Measurements from ENCODE around the gene TMEM8B.

Gene TMEM8B

DNA sequence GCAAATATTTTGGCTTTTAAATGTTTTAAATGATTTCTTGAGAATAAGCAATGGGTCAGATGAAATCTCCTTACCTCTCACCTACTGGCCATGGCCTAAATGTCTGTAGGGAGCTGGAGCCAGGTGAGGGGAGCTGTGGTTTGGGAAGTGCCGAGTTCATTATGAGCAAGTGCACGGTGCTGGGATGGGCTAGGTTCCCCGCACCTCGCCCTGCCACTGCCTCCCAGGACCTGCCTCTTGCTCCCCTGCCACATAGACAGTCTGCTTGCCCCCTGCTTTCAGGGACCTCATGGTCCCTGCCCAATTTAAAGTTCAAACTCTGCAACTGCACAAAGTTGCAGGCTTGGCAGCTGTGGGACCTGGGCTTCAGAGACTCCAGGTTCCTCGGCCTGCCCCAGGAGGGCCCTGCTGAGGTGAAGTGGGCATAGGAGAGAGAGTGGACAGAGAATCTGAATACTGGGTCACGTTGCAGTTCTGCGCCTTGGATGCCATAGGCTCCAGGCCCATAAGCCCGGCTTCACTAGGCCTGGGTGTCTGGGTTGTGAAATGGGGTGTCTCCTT, 35.7 kb downstream of the TMEM8B start:
- no peak overlapping the region for H3K4me3 ChIP-seq (ENCODE audit: low read depth, low read length)
- DNase-seq (ENCODE audit: low read depth), result no peak
- TF ChIP-seq, protein P1, sequence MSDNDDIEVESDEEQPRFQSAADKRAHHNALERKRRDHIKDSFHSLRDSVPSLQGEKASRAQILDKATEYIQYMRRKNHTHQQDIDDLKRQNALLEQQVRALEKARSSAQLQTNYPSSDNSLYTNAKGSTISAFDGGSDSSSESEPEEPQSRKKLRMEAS (IDR thresholded peaks at IDR 0.05; ENCODE audit: low read depth, low read length), result no peak
- TF ChIP-seq, protein P2, sequence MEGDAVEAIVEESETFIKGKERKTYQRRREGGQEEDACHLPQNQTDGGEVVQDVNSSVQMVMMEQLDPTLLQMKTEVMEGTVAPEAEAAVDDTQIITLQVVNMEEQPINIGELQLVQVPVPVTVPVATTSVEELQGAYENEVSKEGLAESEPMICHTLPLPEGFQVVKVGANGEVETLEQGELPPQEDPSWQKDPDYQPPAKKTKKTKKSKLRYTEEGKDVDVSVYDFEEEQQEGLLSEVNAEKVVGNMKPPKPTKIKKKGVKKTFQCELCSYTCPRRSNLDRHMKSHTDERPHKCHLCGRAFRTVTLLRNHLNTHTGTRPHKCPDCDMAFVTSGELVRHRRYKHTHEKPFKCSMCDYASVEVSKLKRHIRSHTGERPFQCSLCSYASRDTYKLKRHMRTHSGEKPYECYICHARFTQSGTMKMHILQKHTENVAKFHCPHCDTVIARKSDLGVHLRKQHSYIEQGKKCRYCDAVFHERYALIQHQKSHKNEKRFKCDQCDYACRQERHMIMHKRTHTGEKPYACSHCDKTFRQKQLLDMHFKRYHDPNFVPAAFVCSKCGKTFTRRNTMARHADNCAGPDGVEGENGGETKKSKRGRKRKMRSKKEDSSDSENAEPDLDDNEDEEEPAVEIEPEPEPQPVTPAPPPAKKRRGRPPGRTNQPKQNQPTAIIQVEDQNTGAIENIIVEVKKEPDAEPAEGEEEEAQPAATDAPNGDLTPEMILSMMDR (IDR thresholded peaks at IDR 0.05; ENCODE audit: low read depth, low read length), result no peak
- TF ChIP-seq MYC (IDR thresholded peaks at IDR 0.05; ENCODE audit: low read depth, low read length), result no peak
- no peak for TF ChIP-seq POLR2A (IDR thresholded peaks at IDR 0.05; ENCODE audit: extremely low read depth, insufficient read length)

DNA sequence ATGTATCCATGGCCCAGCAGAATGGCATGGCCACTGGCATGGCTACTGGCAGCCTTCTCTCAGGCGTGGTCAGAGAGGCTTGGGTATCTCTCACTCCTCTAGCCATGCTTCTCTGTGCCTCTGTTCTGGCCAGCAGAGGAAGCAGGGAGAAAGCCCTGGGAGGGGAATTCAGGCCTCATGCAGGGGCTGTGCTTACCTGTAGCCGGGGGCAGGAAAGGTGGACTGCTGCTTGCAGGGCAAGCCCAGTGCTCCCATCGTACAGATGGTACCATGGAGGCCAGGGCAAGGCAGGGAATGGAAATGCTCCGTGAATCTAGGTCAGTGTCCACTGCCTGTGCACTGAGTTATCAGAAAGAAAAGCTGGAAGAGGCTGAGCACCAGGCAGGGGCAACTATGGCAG, 38.5 kb downstream of the TMEM8B start:
- DNase-seq (ENCODE audit: low read depth), result no peak
- no peak overlapping the region for H3K4me3 ChIP-seq (ENCODE audit: low read depth, low read length)
- TF ChIP-seq, protein P1 (IDR thresholded peaks at IDR 0.05; ENCODE audit: low read depth, low read length), result no peak
- TF ChIP-seq, protein P2 (IDR thresholded peaks at IDR 0.05; ENCODE audit: low read depth, low read length), result no peak
- no peak for TF ChIP-seq MYC (IDR thresholded peaks at IDR 0.05; ENCODE audit: low read depth, low read length)
- no peak for TF ChIP-seq POLR2A (IDR thresholded peaks at IDR 0.05; ENCODE audit: extremely low read depth, insufficient read length)

DNA sequence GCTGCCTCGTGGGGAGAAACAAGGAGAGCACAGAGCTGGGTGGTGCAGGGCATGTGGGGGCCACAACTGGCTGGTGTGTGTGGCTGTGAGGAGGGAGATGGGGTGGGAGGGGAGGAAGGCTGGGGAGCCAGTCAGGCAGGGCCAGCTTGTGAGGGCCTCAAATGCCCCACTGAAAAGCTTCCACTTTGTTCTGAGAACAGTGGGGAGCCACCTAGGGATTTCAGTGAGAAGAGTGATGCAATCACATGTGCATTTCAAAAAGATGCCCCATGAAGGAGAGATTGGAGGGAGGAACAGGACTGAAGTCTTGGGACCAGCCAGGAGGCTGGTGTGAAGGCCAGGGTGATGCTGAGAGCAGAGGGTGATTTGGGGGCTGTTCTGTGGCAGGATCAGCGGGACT, 39.9 kb downstream of the TMEM8B start:
- H3K4me3 ChIP-seq (ENCODE audit: low read depth, low read length), result no peak overlapping the region
- TF ChIP-seq, protein P1 (IDR thresholded peaks at IDR 0.05; ENCODE audit: low read depth, low read length), result no peak
- TF ChIP-seq MYC (IDR thresholded peaks at IDR 0.05; ENCODE audit: low read depth, low read length), result no peak
- no peak for TF ChIP-seq POLR2A (IDR thresholded peaks at IDR 0.05; ENCODE audit: extremely low read depth, insufficient read length)
- TF ChIP-seq, protein P2 (IDR thresholded peaks at IDR 0.05; ENCODE audit: low read depth, low read length), result no peak
- DNase-seq (ENCODE audit: low read depth), result peak; percentile 8

DNA sequence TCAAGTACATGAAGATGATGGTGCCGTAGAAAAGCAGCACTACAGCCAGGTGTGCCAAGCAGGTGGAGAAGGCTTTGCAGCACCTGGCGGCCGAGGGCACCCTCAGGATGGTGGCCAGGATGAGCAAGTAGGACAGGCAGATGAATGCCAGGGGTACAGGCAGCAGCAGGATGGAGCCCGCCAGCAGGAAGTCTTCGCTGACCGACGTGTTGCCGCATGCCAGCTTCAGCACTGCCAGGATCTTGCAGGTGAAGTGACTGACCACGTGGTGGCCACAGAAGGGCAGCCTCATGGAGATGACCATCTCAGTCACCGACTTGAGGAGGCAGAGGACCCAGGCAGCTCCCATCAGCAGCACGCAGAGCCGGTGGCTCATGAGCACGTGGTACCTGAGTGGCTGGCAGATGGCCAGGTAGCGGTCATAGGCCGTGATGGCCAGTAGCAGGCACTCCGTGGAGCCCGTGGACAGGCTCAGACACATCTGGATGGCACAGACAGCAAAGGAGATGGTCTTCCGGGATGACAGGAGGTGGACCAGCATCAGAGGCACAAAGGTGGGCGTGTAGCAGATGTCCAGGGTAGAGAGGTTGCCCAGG, 40.7 kb downstream of the TMEM8B start:
- TF ChIP-seq POLR2A (IDR thresholded peaks at IDR 0.05; ENCODE audit: extremely low read depth, insufficient read length), result no peak
- TF ChIP-seq, protein P1 (IDR thresholded peaks at IDR 0.05; ENCODE audit: low read depth, low read length), result no peak
- TF ChIP-seq, protein P2 (IDR thresholded peaks at IDR 0.05; ENCODE audit: low read depth, low read length), result no peak
- TF ChIP-seq MYC (IDR thresholded peaks at IDR 0.05; ENCODE audit: low read depth, low read length), result no peak
- no peak for DNase-seq (ENCODE audit: low read depth)
- H3K4me3 ChIP-seq (ENCODE audit: low read depth, low read length), result no peak overlapping the region

DNA sequence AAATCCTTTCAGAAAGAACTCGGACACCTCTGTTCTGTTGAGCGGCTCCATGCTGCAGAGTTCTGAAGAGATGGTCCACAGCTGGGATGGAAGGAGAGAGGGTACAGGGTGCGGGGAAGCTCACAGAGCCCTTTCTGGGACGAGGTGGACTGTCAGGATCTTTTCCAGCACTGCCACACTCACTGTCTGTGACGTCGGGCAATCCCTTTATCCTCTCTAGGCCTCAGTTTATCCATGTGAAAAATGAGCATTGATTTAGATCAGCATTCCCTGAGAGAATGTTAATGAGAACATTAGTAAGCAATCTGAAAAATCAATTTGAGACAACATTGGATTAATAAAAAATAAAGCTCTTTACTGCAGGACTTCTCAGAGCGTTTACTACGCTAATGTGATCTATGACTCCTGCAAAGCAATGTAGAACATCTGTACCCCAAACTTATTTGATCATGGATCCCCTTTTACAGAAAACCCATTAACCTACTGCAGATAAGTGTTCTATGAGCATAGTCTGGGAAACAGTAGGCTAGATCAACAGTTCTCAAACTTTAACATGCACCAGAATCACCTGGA, 41.4 kb downstream of the TMEM8B start, which contains the start of gene OR13J1:
TSS of gene OR13J1 (minus strand) at position 51 of the 573 bp plus-strand sequence. CDS start at position 51, 0 bp downstream.
- no peak within 1 kb of the TSS for H3K4me3 ChIP-seq (ENCODE audit: low read depth, low read length)
- TF ChIP-seq, protein P2 (IDR thresholded peaks at IDR 0.05; ENCODE audit: low read depth, low read length), result no peak
- no peak for TF ChIP-seq MYC (IDR thresholded peaks at IDR 0.05; ENCODE audit: low read depth, low read length)
- TF ChIP-seq POLR2A (IDR thresholded peaks at IDR 0.05; ENCODE audit: extremely low read depth, insufficient read length), result no peak
- TF ChIP-seq, protein P1 (IDR thresholded peaks at IDR 0.05; ENCODE audit: low read depth, low read length), result no peak
- DNase-seq (ENCODE audit: low read depth), result no peak
